H1 (cell line): ENCODE data around the gene PDZD4. TPM values are rescaled to one million over a fixed set of nuclear protein-coding genes. Genes with fewer than 3 reads are reported as not detected.
A peak's percentile ranks its signal among the peaks of the same experiment; 100 is the strongest.

ENCODE experiments used
- CTCF ChIA-PET: fragments of 300-600 bp; sonication (Branson Sonifier 250); formaldehyde crosslinking; loops from one replicate; lab custom pipeline; 2021; ENCODE audit not compliant: partially characterized antibody; lab: Charles Lee
- POLR2A ChIA-PET: fragments of 300-600 bp; sonication (Branson Sonifier 250); formaldehyde crosslinking; loops from one replicate; lab custom pipeline; 2021; ENCODE audit warnings: inconsistent platforms; ENCODE audit not compliant: partially characterized antibody; lab: Charles Lee
- DNase-seq, 2 experiments: peaks; one replicate each; pipeline versions ENCODE4 v3.0.0 to v3.0.0-alpha.2; 2010 to 2022; ENCODE audit warnings: low spot score in 2 of 2, low read depth in 1 of 2, mixed read lengths in 1 of 2
- FAIRE-seq: peaks from 2 replicates; lab custom pipeline; 2011; peaks lifted over from hg19 to GRCh38; lab: Jason Lieb, UNC
- H2AFZ ChIP-seq: 2 replicates; pipeline ENCODE4 v1.8.1; 2012; ENCODE audit warnings: low read length, inconsistent platforms
- H2AK5ac ChIP-seq: 2 replicates; pipeline ENCODE4 v1.6.1; 2013; ENCODE audit warnings: low read depth, low read length
- H2BK120ac ChIP-seq: replicated peaks from 2 replicates; pipeline ENCODE3; 2013; ENCODE audit warnings: low read depth, low read length, inconsistent platforms
- H2BK12ac ChIP-seq: 2 replicates; pipeline ENCODE4 v1.6.1; 2013; ENCODE audit warnings: low read depth, low read length
- H2BK15ac ChIP-seq: 2 replicates; pipeline ENCODE4 v1.6.1; 2013; ENCODE audit warnings: low read length
- H2BK20ac ChIP-seq: 2 replicates; pipeline ENCODE4 v1.6.1; 2013; ENCODE audit warnings: low read length
- H2BK5ac ChIP-seq: 2 replicates; pipeline ENCODE4 v1.6.1; 2013; ENCODE audit warnings: low read depth, low read length
- H3K14ac ChIP-seq: 2 replicates; pipeline ENCODE4 v1.6.1; 2013; ENCODE audit warnings: inconsistent platforms; ENCODE audit not compliant: insufficient read length
- H3K18ac ChIP-seq: 2 replicates; pipeline ENCODE4 v1.6.1; 2013; ENCODE audit warnings: low read length; ENCODE audit errors: extremely low read depth
- H3K23ac ChIP-seq: 2 replicates; pipeline ENCODE4 v1.6.1; 2013; ENCODE audit warnings: inconsistent platforms; ENCODE audit not compliant: insufficient read length
- H3K23me2 ChIP-seq: 2 replicates; pipeline ENCODE4 v1.6.1; 2013; ENCODE audit warnings: low read depth, low read length
- H3K27ac ChIP-seq: 2 replicates; pipeline ENCODE4 v1.6.1; 2011; ENCODE audit warnings: low read depth, low read length, inconsistent platforms
- H3K27me3 ChIP-seq, 4 experiments: replicated peaks in 1 of 4; 1 replicate in 1 of 4; 2 replicates in 3 of 4; pipeline versions ENCODE4 v1.6.1 to v1.8.1; 2011 to 2013; ENCODE audit warnings: low read length in 3 of 4, mild to moderate bottlenecking in 3 of 4, inconsistent platforms in 2 of 4, mixed read lengths in 2 of 4, moderate library complexity in 1 of 4; ENCODE audit not compliant: control insufficient read depth in 3 of 4, insufficient read depth in 3 of 4; ENCODE audit errors: extremely low read depth in 1 of 4
- H3K36me3 ChIP-seq, 4 experiments: 2 replicates each; pipeline versions ENCODE4 v1.6.1 to v1.8.1; 2011 to 2013; ENCODE audit warnings: mild to moderate bottlenecking in 4 of 4, low read length in 3 of 4, moderate library complexity in 2 of 4, control low read depth in 1 of 4, inconsistent platforms in 1 of 4; ENCODE audit not compliant: insufficient read depth in 4 of 4, control insufficient read depth in 2 of 4
- H3K4ac ChIP-seq: replicated peaks from 2 replicates; pipeline ENCODE3; 2013; ENCODE audit warnings: low read length, low read depth, mixed read lengths, inconsistent platforms; ENCODE audit not compliant: insufficient read length
- H3K4me1 ChIP-seq, 4 experiments: replicated peaks in 1 of 4; 1 replicate in 1 of 4; 2 replicates in 3 of 4; pipeline versions ENCODE4 v1.6.1 to v1.8.1; 2011 to 2013; ENCODE audit warnings: low read length in 3 of 4, inconsistent platforms in 2 of 4, mixed read lengths in 1 of 4; ENCODE audit not compliant: insufficient read depth in 4 of 4, control insufficient read depth in 3 of 4
- H3K4me2 ChIP-seq, 2 experiments: 2 replicates each; pipeline versions ENCODE4 v1.6.1 to v1.8.1; 2011 to 2013; ENCODE audit warnings: low read depth in 2 of 2, low read length in 2 of 2, control low read depth in 1 of 2, inconsistent platforms in 1 of 2, mild to moderate bottlenecking in 1 of 2; ENCODE audit not compliant: insufficient read depth in 1 of 2
- H3K4me3 ChIP-seq, 4 experiments: fragments of 200-600, 300-600 bp in 1 of 4; sonication (generic), shearing (Covaris generic), sonication (Bioruptor Twin) in 1 of 4; 2 replicates each; pipeline versions ENCODE4 v1.5.1 to v1.8.1; 2011 to 2016; ENCODE audit warnings: low read length in 4 of 4, low read depth in 3 of 4, control low read depth in 2 of 4, inconsistent platforms in 2 of 4, mild to moderate bottlenecking in 2 of 4, mixed read lengths in 1 of 4, moderate library complexity in 1 of 4; ENCODE audit not compliant: insufficient read depth in 2 of 4; ENCODE audit errors: extremely low read depth in 1 of 4
- H3K56ac ChIP-seq: replicated peaks from 2 replicates; pipeline ENCODE3; 2013; ENCODE audit warnings: low read depth, mild to moderate bottlenecking, mixed read lengths, low read length, inconsistent platforms; ENCODE audit not compliant: insufficient read length
- H3K79me1 ChIP-seq: 2 replicates; pipeline ENCODE4 v1.6.1; 2013; ENCODE audit warnings: low read depth, low read length, control low read depth
- H3K79me2 ChIP-seq, 2 experiments: 2 replicates each; pipeline versions ENCODE4 v1.6.1 to v1.8.1; 2012 to 2013; ENCODE audit warnings: low read length in 2 of 2, mild to moderate bottlenecking in 2 of 2, inconsistent platforms in 1 of 2; ENCODE audit not compliant: insufficient read depth in 2 of 2, control insufficient read depth in 1 of 2
- H3K9ac ChIP-seq, 4 experiments: replicated peaks in 1 of 4; 1 replicate in 1 of 4; 2 replicates in 3 of 4; pipeline versions ENCODE4 v1.6.1 to v1.8.1; 2011 to 2013; ENCODE audit warnings: low read depth in 3 of 4, low read length in 3 of 4, control low read depth in 2 of 4, mild to moderate bottlenecking in 2 of 4, moderate library complexity in 2 of 4, inconsistent platforms in 1 of 4; ENCODE audit errors: extremely low read depth in 1 of 4
- H3K9me3 ChIP-seq, 2 experiments: 2 replicates each; pipeline versions ENCODE4 v1.6.1 to v1.8.1; 2012 to 2013; ENCODE audit warnings: mild to moderate bottlenecking in 2 of 2, moderate library complexity in 2 of 2, control low read depth in 1 of 2, inconsistent platforms in 1 of 2, low read depth in 1 of 2, low read length in 1 of 2, mixed read lengths in 1 of 2; ENCODE audit not compliant: insufficient read depth in 2 of 2
- H4K20me1 ChIP-seq, 2 experiments: replicated peaks in 1 of 2; 2 replicates each; pipeline versions ENCODE3 to v1.8.1; 2011 to 2013; ENCODE audit warnings: inconsistent platforms in 2 of 2, low read length in 2 of 2, mild to moderate bottlenecking in 1 of 2; ENCODE audit not compliant: insufficient read depth in 2 of 2, control insufficient read depth in 1 of 2
- H4K5ac ChIP-seq: 2 replicates; pipeline ENCODE4 v1.6.1; 2013; ENCODE audit warnings: low read length, low read depth, mixed read lengths, inconsistent platforms; ENCODE audit not compliant: insufficient read length
- H4K8ac ChIP-seq: 2 replicates; pipeline ENCODE4 v1.8.0; 2013; ENCODE audit warnings: mild to moderate bottlenecking, moderate library complexity, low read length, inconsistent platforms; ENCODE audit not compliant: insufficient read depth; ENCODE audit errors: extremely low read depth
- H4K91ac ChIP-seq: replicated peaks from 2 replicates; pipeline ENCODE3; 2013; ENCODE audit warnings: low read length, mixed read lengths, inconsistent platforms; ENCODE audit not compliant: insufficient read length
- BACH1 ChIP-seq: IDR thresholded peaks from 2 replicates; pipeline ENCODE4 v1.6.1; 2012; ENCODE audit warnings: low read length, improper control_type of control experiment
- CTBP2 ChIP-seq: IDR thresholded peaks from 2 replicates; pipeline ENCODE4 v1.7.0; 2011; ENCODE audit warnings: borderline replicate concordance, mild to moderate bottlenecking, moderate library complexity, mixed read lengths, low read length; ENCODE audit not compliant: insufficient read depth, insufficient read length
- GABPA ChIP-seq: IDR thresholded peaks from 2 replicates; pipeline ENCODE4 v1.6.1; 2011; ENCODE audit warnings: mild to moderate bottlenecking, low read length, moderate library complexity, borderline replicate concordance; ENCODE audit not compliant: insufficient read depth
- POU5F1 ChIP-seq: IDR thresholded peaks from 2 replicates; pipeline ENCODE4 v1.6.1; 2011; ENCODE audit warnings: low read depth, mild to moderate bottlenecking, low read length, moderate library complexity
- SIRT6 ChIP-seq: IDR thresholded peaks from one replicate; pipeline ENCODE4 v1.7.1; 2012; ENCODE audit warnings: low read length, inconsistent platforms
- TBP ChIP-seq: IDR thresholded peaks from 2 replicates; pipeline ENCODE4 v1.6.1; 2011; ENCODE audit warnings: low read depth, low read length, improper control_type of control experiment
- TEAD4 ChIP-seq: IDR thresholded peaks from 2 replicates; pipeline ENCODE4 v1.6.1; 2012; ENCODE audit warnings: low read depth, low read length, inconsistent platforms, mixed read lengths
- WGBS, 2 experiments: shearing (Covaris generic) in 1 of 2; methylation state at CpG; one replicate each; pipeline versions ENCODE4 v1.1.6 to v1.1.7; 2013 to 2015; ENCODE audit warnings: low lambda C conversion rate in 2 of 2, mixed read lengths in 2 of 2, inconsistent platforms in 1 of 2, low coverage in 1 of 2, missing lambda C conversion rate in 1 of 2; ENCODE audit not compliant: insufficient replicate concordance in 2 of 2, insufficient coverage in 1 of 2, insufficient read length in 1 of 2; ENCODE audit errors: extremely low coverage in 1 of 2, missing lambda C conversion rate in 1 of 2; 5-methylcytosine and 5-hydroxymethylcytosine counted together
- polyA plus RNA-seq, 7 experiments: library from polyadenylated mRNA; depleted of rRNA in 3 of 7; stranded (reverse) in 5 of 7; unstranded in 2 of 7; fragments of >200 nt in 5 of 7; fragments of 200-250 nt in 2 of 7; gene quantifications; 1 replicate in 5 of 7; 2 replicates in 1 of 7; 4 replicates in 1 of 7; pipeline versions ENCODE4 v1.2.1 to v1.2.3, GENCODE V29; 2011 to 2013; ENCODE audit warnings: missing spikeins in 2 of 7, mixed read lengths in 2 of 7
- total RNA-seq: library from RNA; stranded (reverse); fragmentation: NEBNext Ultra II Directional; extraction: Animal tissue kit (Norgen Biotek cat#: 25700); gene quantifications from 2 replicates; pipeline ENCODE4 v1.2.1, GENCODE V29; 2021

The PDZD4 gene
- total and polyA plus RNA-seq, 2 of the 8 experiments (the other 6 are each of a cell fraction or from before 2014, with no cell fraction given): 45.8 to 169 TPM

DNA sequence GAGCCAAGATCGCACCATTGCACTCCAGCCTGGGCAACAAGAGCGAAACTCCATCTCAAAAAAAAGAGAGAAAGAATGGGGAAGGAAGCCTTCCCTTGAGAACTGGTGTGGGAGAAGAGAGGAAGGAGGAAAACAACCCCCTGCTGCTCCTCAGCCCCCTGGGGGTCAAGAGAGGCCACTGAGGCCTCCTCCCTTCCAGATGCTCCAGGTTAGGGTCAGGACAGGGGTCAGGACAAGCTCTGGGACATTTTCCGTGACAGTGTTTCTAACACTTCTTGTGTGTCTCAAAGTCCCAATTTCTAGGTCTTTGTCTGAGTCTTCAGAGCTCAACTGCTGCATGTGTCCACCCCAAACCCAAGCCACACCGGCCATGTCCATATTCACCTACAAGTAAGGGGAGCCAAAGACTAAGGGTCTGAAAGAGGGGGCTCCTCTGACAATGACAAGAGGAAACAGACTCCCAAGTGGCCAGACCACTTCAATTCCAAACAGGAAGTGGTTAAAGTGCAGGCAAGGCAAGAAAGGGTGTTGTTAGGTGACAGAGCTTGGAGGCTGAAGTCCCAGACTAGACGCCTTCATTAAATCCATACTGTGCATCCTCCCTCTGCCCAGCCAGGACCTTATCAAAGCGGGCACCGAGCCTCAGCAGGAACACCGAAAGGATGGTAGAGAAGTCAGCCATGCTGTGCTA is 47.4 kb upstream of the PDZD4 start:
- Histone ChIP-seq H3K9ac (no peak overlapping the region), H4K8ac (no peak overlapping the region; the same call in 1 of the 2 replicates)
- POLR2A ChIA-PET: interaction anchor here (1.2 to 2.0 kb wide), 4 partner anchors 14 to 56 kb away, joined by 3 to 6 read pairs (median 4); partner anchors contain the start of gene ARHGAP4
- TF ChIP-seq TEAD4 (no peak), TBP (no peak), CTBP2 (no peak), BACH1 (no peak), GABPA (no peak), SIRT6 (no peak), POU5F1 (no peak)

More for the DNA sequence above, 47.4 kb upstream of the PDZD4 start:
- Histone ChIP-seq H2BK20ac (no peak overlapping the region), H4K20me1 (peaks cover 2 to 12% of the 10 kb centered on the region in 2 experiments), H3K9me3 (no peaks in the 10 kb centered on the region), H3K23me2 (no peaks in the 10 kb centered on the region), H3K36me3 (no peaks in the 10 kb centered on the region), H3K14ac (no peak overlapping the region), H3K4me1 (peaks cover 7 to 53% (median 25%) of the 10 kb centered on the region in 4 experiments), H3K27ac (no peak overlapping the region), H4K91ac (peak overlapping the region; percentile 54), H3K4me3 (no peak overlapping the region), H3K4me2 (peak overlapping the region; percentile 49 to 81; a peak in 2 of 4 replicates), H2AFZ (no peak overlapping the region), H4K5ac (no peak overlapping the region), H3K27me3 (no peaks in the 10 kb centered on the region; a peak in 1 of 7 replicates), H3K23ac (no peak overlapping the region), H2BK120ac (no peak overlapping the region), H2BK12ac (peak overlapping the region; percentile 33; the same call in 1 of the 2 replicates), H3K4ac (no peak overlapping the region), H2AK5ac (0 out of 2 replicates have a peak overlapping the region, but pooled peaks have one; percentile 8), H2BK5ac (peak overlapping the region; percentile 16; the same call in 1 of the 2 replicates), H3K18ac (no peak overlapping the region), H2BK15ac (peak overlapping the region; percentile 53; the same call in 1 of the 2 replicates), H3K56ac (no peak overlapping the region), H3K79me1 (no peaks in the 10 kb centered on the region), H3K79me2 (no peaks in the 10 kb centered on the region)
- FAIRE-seq (no peak), DNase-seq (no peak)
- 95% methylated on average over 5 of the region's 8 CpGs; no CpG with 5 or more reads in 1 of the 2 experiments for WGBS, 2 experiments
- CTCF ChIA-PET: interaction anchor here (0.7 to 2.5 kb wide), 7 partner anchors 9 to 91 kb away, joined by 3 to 9 read pairs (median 3); no protein-coding TSS in a partner anchor
